Mesenchymal stem cell (in vitro differentiated cells and primary cell): ENCODE measurements around the gene CUX1.

Experiments
- DNase-seq: peaks from one replicate; pipeline ENCODE4 v3.0.0-alpha.2; 2013
- H2AFZ ChIP-seq: one replicate; pipeline ENCODE4 v1.6.1; 2013; ENCODE audit warnings: low read depth, mild to moderate bottlenecking, control low read depth, inconsistent platforms, low read length, moderate library complexity
- H2AK5ac ChIP-seq: 2 replicates; pipeline ENCODE4 v1.6.1; 2013; ENCODE audit warnings: low read length, moderate library complexity, mild to moderate bottlenecking, inconsistent platforms; ENCODE audit not compliant: severe bottlenecking
- H2BK120ac ChIP-seq: one replicate; pipeline ENCODE4 v1.6.1; 2013; ENCODE audit warnings: low read depth, mild to moderate bottlenecking, inconsistent platforms, low read length, moderate library complexity
- H2BK12ac ChIP-seq, 2 experiments: one replicate each; pipeline ENCODE4 v1.6.1; 2013; ENCODE audit warnings: inconsistent platforms in 2 of 2, low read length in 2 of 2, mild to moderate bottlenecking in 2 of 2, moderate library complexity in 2 of 2, control low read depth in 1 of 2
- H2BK15ac ChIP-seq: one replicate; pipeline ENCODE4 v1.6.1; 2013; ENCODE audit warnings: mild to moderate bottlenecking, low read depth, inconsistent platforms; ENCODE audit not compliant: poor library complexity, severe bottlenecking
- H2BK5ac ChIP-seq: 2 replicates; pipeline ENCODE4 v1.6.1; 2013; ENCODE audit warnings: low read depth, mild to moderate bottlenecking, low read length, control low read depth, inconsistent platforms; ENCODE audit not compliant: poor library complexity, severe bottlenecking
- H3K14ac ChIP-seq, 2 experiments: one replicate each; pipeline ENCODE4 v1.6.1; 2013; ENCODE audit warnings: inconsistent platforms in 2 of 2, low read length in 2 of 2, control low read depth in 1 of 2, mild to moderate bottlenecking in 1 of 2, moderate library complexity in 1 of 2
- H3K18ac ChIP-seq, 2 experiments: one replicate each; pipeline ENCODE4 v1.6.1; 2013; ENCODE audit warnings: inconsistent platforms in 2 of 2, low read length in 2 of 2, control low read depth in 1 of 2, low read depth in 1 of 2, mild to moderate bottlenecking in 1 of 2
- H3K23ac ChIP-seq, 2 experiments: one replicate each; pipeline ENCODE4 v1.6.1; 2013; ENCODE audit warnings: inconsistent platforms in 2 of 2, low read length in 2 of 2, mild to moderate bottlenecking in 2 of 2, moderate library complexity in 2 of 2, control low read depth in 1 of 2
- H3K27ac ChIP-seq: 2 replicates; pipeline ENCODE4 v1.5.1; 2013; ENCODE audit warnings: mild to moderate bottlenecking, moderate library complexity, low read length, control low read depth, inconsistent platforms; ENCODE audit not compliant: poor library complexity, severe bottlenecking
- H3K27me3 ChIP-seq, 2 experiments: 2 replicates each; pipeline versions ENCODE4 v1.6.1 to v1.7.0; 2013; ENCODE audit warnings: low read length in 2 of 2, mild to moderate bottlenecking in 2 of 2, moderate library complexity in 2 of 2, control low read depth in 1 of 2, inconsistent platforms in 1 of 2; ENCODE audit not compliant: control insufficient read depth in 1 of 2, insufficient read depth in 1 of 2
- H3K36me3 ChIP-seq, 2 experiments: 2 replicates each; pipeline versions ENCODE4 v1.6.1 to v1.7.0; 2013; ENCODE audit warnings: low read length in 2 of 2, control low read depth in 1 of 2, inconsistent platforms in 1 of 2, low read depth in 1 of 2, mild to moderate bottlenecking in 1 of 2; ENCODE audit not compliant: insufficient read depth in 2 of 2, control insufficient read depth in 1 of 2
- H3K4ac ChIP-seq, 2 experiments: one replicate each; pipeline ENCODE4 v1.6.1; 2013; ENCODE audit warnings: inconsistent platforms in 2 of 2, low read length in 2 of 2, mild to moderate bottlenecking in 2 of 2, moderate library complexity in 2 of 2, control low read depth in 1 of 2, low read depth in 1 of 2
- H3K4me1 ChIP-seq: 2 replicates; pipeline ENCODE4 v1.6.1; 2013; ENCODE audit warnings: low read depth, low read length, control low read depth; ENCODE audit not compliant: control insufficient read depth, insufficient read depth
- H3K4me2 ChIP-seq: 2 replicates; pipeline ENCODE4 v1.6.1; 2013; ENCODE audit warnings: low read length, mild to moderate bottlenecking, inconsistent platforms; ENCODE audit not compliant: poor library complexity, severe bottlenecking
- H3K4me3 ChIP-seq, 2 experiments: 2 replicates each; pipeline versions ENCODE4 v1.5.1 to v1.7.0; 2013; ENCODE audit warnings: low read length in 2 of 2, mild to moderate bottlenecking in 2 of 2, control low read depth in 1 of 2, low read depth in 1 of 2; ENCODE audit not compliant: insufficient read depth in 1 of 2
- H3K79me1 ChIP-seq: replicated peaks from 2 replicates; pipeline ENCODE4 v1.6.1; 2013; ENCODE audit warnings: mild to moderate bottlenecking, control low read depth, low read length, inconsistent platforms; ENCODE audit not compliant: poor library complexity, severe bottlenecking
- H3K9ac ChIP-seq: 2 replicates; pipeline ENCODE4 v1.7.0; 2013; ENCODE audit warnings: mild to moderate bottlenecking, low read length, moderate library complexity
- H3K9me3 ChIP-seq: 2 replicates; pipeline ENCODE4 v1.7.0; 2013; ENCODE audit warnings: mild to moderate bottlenecking, low read length; ENCODE audit not compliant: control insufficient read depth
- H4K8ac ChIP-seq: one replicate; pipeline ENCODE4 v1.6.1; 2013; ENCODE audit warnings: inconsistent platforms, mild to moderate bottlenecking, low read length, moderate library complexity
- H4K91ac ChIP-seq: one replicate; pipeline ENCODE4 v1.6.1; 2013; ENCODE audit warnings: mild to moderate bottlenecking, low read length, inconsistent platforms
- WGBS: methylation state at CpG from one replicate; pipeline ENCODE4 v1.1.7; 2013; ENCODE audit warnings: mixed read lengths; 5-methylcytosine and 5-hydroxymethylcytosine counted together

Gene CUX1

DNA sequence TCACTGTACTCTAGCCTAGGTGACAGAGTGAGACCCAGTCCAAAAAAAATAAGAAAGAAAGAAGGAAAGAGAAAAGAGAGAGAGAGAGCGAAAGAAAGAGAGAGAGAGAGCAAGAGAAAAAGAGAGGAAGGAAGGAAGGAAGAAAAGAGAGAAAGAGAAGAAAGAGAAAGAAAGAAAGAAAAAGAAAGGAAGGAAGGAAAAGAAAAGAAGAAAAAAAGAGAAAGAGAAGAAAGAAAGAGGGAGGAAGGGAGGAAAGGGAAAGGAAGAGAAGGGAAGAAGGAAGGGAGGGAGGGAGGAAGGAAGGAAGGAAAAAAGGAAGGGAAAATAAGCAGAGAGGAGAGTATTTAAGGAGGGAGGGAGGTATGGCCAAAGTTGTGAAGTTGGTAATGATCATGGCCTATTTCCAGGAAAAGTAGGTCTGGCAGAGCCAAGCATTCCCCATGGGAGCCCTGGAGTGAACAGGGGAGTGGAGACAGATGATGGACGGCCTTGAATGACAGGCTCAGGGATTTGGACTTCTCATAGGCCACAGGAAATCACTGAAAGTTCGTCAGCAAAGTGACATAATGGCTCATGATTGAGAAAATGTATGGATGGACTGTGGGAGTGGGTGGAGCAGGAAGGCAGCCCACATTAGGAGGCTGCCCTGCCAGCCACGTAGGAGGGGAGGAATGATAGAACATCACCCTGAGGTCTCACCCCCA lies 44.8 kb upstream of the CUX1 start:
- no peak overlapping the region for H2BK120ac ChIP-seq
- no peak for DNase-seq
- no peak overlapping the region for H2BK5ac ChIP-seq

DNA sequence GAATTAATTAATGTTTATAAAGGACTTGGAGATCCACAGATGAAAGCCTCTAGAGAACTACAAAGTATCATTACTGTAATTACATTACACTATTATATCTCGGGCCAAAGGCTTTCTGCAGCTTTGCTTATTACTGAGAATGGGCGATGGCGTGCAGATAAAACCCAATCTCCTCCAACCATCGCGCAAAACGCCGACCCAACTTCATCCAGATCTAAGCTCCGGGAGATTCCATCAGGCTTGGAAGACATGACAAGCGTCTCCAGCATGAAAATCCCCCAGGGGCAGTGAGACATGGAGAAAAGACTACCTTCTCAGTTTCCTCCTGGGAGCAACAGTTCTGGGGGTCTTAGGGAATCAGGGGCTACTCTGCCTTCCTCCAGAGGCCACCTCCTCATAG lies 42.2 kb upstream of the CUX1 start:
- no peak overlapping the region for H4K8ac ChIP-seq
- no peak overlapping the region for H4K91ac ChIP-seq
- no peak overlapping the region for H2BK5ac ChIP-seq
- H3K9ac ChIP-seq: no peak overlapping the region
- no peaks in the 10 kb centered on the region for H3K4me1 ChIP-seq
- no peaks in the 10 kb centered on the region for H3K36me3 ChIP-seq
- H3K27ac ChIP-seq: no peak overlapping the region
- no peak overlapping the region for H2AFZ ChIP-seq
- H2BK120ac ChIP-seq: no peak overlapping the region
- H3K27me3 ChIP-seq: peaks cover 33 to 74% of the 10 kb centered on the region in 2 experiments
- H3K9me3 ChIP-seq: no peaks in the 10 kb centered on the region
- H2AK5ac ChIP-seq: no peak overlapping the region
- DNase-seq: no peak
- WGBS: 92% methylated on average over 9 of the region's 9 CpGs
- H3K4ac ChIP-seq: no peak overlapping the region
- no peak overlapping the region for H2BK15ac ChIP-seq
- no peak overlapping the region for H3K14ac ChIP-seq
- H3K18ac ChIP-seq: no peak overlapping the region
- no peaks in the 10 kb centered on the region for H3K79me1 ChIP-seq
- H3K23ac ChIP-seq: no peak overlapping the region
- no peak overlapping the region for H3K4me2 ChIP-seq
- H2BK12ac ChIP-seq: no peak overlapping the region
- H3K4me3 ChIP-seq: no peak overlapping the region

More for the DNA sequence above, 44.8 kb upstream of the CUX1 start:
- 59% methylated on average over 4 of the region's 4 CpGs for WGBS
- Histone ChIP-seq H3K4me2 (no peak overlapping the region), H2BK12ac (no peak overlapping the region), H3K27me3 (peaks cover 34 to 72% of the 10 kb centered on the region in 2 experiments), H2BK15ac (no peak overlapping the region), H4K91ac (no peak overlapping the region), H2AK5ac (no peak overlapping the region), H3K4me3 (no peak overlapping the region), H3K9ac (no peak overlapping the region), H4K8ac (no peak overlapping the region), H3K23ac (no peak overlapping the region), H2AFZ (no peak overlapping the region), H3K14ac (no peak overlapping the region), H3K4me1 (no peaks in the 10 kb centered on the region), H3K36me3 (no peaks in the 10 kb centered on the region), H3K4ac (no peak overlapping the region), H3K18ac (no peak overlapping the region), H3K79me1 (no peaks in the 10 kb centered on the region), H3K9me3 (no peaks in the 10 kb centered on the region), H3K27ac (no peak overlapping the region)

DNA sequence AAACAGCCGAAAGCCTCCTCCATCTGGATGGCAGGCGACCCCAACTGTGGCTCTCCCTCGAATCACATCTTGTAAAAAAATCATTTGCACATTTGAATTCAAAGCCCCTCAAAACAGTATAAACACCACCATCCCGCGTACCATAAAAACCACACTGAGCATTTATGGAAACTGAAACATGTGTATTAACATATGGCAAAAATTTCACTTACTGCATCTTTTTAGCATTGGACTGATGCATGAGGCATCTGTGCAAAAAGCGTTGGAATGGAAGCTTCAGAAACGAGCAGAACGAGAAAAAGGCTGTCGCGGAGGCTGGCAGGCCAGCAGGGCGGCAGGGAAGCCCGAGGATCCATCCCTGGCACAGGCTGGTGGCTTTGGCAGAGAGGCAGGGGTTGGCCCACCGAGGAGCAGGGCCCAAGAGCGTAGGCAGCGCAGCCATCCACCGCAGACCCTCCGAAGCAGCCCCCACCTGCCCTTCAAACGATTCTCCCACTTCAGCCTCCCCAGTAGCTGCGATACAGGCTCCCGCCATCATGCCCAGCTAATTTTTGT lies 39.3 kb upstream of the CUX1 start:
- Histone ChIP-seq H4K8ac (no peak overlapping the region), H3K23ac (no peak overlapping the region), H3K4ac (no peak overlapping the region), H3K4me2 (no peak overlapping the region), H3K36me3 (no peaks in the 10 kb centered on the region), H2BK12ac (no peak overlapping the region), H3K4me1 (no peaks in the 10 kb centered on the region), H2BK15ac (no peak overlapping the region), H3K14ac (no peak overlapping the region), H3K27ac (no peak overlapping the region), H3K79me1 (no peaks in the 10 kb centered on the region), H3K9ac (no peak overlapping the region), H2AK5ac (no peak overlapping the region), H3K27me3 (peaks cover 38 to 84% of the 10 kb centered on the region in 2 experiments), H3K4me3 (no peak overlapping the region), H4K91ac (no peak overlapping the region), H2AFZ (no peak overlapping the region), H2BK120ac (no peak overlapping the region), H3K9me3 (no peaks in the 10 kb centered on the region), H3K18ac (no peak overlapping the region), H2BK5ac (no peak overlapping the region)
- DNase-seq: no peak
- 92% methylated on average over 20 of the region's 20 CpGs for WGBS

DNA sequence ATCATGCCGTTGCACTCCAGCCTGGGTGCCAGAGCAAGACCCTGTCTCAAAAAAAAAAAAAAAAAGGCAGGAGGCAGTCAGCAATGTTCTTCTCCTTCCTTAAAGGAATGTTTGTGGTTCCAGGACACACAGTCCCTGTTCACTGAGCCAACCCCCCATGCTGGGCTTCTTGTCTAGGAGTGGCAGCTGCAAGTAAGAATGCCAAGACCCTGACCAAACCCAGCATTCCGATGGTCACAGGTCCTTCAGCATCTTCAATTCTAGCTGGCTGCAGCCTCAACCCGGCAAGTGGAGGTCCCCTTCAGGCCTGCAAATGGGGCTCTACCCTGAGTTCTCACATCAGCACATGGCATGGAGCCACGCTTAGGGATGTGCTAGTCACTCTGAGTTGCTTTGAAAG lies 38.2 kb upstream of the CUX1 start:
- DNase-seq: no peak
- no peaks in the 10 kb centered on the region for H3K36me3 ChIP-seq
- H2BK120ac ChIP-seq: no peak overlapping the region
- H3K4me2 ChIP-seq: no peak overlapping the region
- H4K91ac ChIP-seq: no peak overlapping the region
- H3K14ac ChIP-seq: no peak overlapping the region
- H3K9ac ChIP-seq: no peak overlapping the region
- H3K4me1 ChIP-seq: no peaks in the 10 kb centered on the region
- H2AFZ ChIP-seq: no peak overlapping the region
- peaks cover 50 to 87% of the 10 kb centered on the region in 2 experiments for H3K27me3 ChIP-seq
- no peaks in the 10 kb centered on the region for H3K79me1 ChIP-seq
- no peak overlapping the region for H2BK5ac ChIP-seq
- no peak overlapping the region for H2BK15ac ChIP-seq
- H2BK12ac ChIP-seq: no peak overlapping the region
- no peaks in the 10 kb centered on the region for H3K9me3 ChIP-seq
- WGBS: 89% methylated on average over 4 of the region's 4 CpGs
- H2AK5ac ChIP-seq: no peak overlapping the region
- H3K18ac ChIP-seq: no peak overlapping the region
- H3K4me3 ChIP-seq: no peak overlapping the region
- no peak overlapping the region for H3K27ac ChIP-seq
- H3K4ac ChIP-seq: no peak overlapping the region
- no peak overlapping the region for H4K8ac ChIP-seq
- no peak overlapping the region for H3K23ac ChIP-seq
